ENCODE results near the gene TOP3B.

TOP3B gene

DNA sequence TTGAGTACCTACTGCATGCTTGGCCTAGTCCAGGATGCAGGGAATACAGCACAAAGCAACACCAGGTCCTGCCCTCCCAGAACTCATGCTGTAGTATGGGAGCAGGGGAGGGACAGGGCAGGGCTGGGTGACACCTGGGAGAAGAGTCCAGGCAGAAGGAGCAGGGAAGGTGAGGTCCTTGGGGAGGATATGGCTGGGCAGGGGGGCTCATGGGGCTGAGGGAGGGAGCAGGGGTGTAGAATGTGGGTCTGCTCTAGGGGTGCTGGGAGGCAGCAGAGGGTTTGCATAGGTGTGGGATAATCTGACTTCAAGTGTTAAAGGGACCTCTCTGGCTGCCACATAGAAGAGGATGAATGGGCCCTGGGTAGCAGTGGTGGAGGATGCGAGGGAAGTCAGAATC is 4.8 kb downstream of the TOP3B start:
- no peak for DNase-seq

DNA sequence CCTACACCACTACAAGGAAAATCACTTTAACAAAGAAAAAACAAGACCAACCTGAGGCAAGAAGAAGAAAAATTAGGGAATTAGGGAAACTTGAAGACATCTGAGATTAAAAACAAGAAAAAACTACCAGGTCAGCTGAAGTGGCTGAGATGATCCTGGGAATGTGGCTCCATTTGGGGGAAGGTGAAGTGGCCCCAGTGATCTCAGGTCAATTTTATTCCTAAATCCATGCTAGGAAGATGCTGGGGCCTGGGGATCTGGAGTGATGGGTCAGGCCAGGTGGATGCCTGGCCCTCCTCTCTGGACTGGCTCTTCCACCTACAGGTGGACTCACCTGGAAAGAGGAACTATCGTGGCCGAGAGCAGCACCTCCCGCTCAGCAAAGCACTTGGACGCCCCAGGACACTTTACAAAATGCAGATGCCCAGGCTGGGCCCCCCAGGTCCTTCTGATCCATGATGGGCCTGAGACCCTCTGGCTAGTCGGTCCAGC is 6.7 kb downstream of the TOP3B start:
- DNase-seq = no peak

DNA sequence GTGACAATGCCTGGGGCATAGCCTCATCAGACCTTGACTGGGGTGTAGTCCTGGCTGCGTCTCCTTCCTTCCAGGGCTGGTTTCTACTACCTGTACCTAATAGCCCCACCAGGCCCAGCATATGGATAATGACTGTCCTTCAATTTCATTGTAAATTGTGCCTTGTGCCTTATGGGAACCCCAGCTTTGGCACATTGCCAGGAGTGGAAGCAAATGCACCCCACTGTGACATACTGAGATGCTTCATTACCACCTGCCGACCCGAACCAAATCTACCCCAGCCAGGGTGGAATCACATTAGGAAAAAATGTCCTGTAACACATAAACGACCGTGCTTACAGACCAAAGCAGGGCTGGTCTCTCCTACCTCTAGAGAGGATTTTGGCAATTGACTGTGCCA is 7.3 kb downstream of the TOP3B start:
- DNase-seq = no peak

DNA sequence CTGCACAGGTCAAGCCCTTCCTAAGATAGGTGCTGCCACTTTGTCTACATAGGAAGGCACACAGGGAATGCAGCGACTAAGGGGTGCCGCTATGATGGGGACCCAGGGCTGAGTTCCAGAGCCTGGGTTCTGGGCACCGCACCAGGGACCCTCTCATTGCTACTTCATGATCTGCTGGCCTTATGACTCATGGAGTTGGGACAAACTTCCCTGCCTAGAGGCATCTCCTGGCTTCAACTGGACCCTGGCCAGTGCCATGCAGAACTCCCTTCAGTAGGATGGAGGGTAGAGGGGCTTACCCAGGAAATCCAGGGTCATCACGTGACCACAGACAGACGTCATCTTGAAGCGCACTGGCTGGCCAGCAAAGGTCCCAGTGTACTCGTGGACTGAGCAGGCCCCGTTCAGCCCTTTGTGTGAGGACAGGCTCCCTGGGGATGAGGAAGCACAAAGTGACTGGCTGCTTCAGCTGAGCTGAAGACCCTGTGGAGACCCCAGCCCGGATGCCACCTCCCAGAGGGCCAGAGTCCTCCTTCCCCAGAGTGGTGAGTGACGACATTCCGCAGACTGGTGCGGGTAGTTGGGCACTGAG is 8.4 kb downstream of the TOP3B start:
- no peak for DNase-seq

DNA sequence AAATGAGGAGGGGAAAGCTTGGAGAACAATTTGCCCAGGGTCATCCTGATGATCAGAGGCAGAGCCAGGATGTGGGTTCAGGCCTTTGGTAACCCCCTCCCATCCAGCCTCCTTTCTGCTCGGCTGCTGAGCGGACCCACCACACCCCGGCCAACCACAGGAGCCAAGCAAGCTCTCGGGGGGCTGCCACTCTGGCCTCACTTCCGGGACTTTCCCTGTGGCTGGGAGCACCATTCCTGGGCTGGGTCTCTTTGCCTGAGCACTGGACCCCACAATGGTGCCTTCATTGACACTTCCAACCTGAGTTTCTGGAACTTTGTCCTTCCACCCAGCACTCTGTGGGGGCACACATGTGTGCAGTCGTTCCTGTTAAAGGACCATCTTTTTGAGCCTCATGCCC is 9.8 kb downstream of the TOP3B start:
- no peak for DNase-seq

DNA sequence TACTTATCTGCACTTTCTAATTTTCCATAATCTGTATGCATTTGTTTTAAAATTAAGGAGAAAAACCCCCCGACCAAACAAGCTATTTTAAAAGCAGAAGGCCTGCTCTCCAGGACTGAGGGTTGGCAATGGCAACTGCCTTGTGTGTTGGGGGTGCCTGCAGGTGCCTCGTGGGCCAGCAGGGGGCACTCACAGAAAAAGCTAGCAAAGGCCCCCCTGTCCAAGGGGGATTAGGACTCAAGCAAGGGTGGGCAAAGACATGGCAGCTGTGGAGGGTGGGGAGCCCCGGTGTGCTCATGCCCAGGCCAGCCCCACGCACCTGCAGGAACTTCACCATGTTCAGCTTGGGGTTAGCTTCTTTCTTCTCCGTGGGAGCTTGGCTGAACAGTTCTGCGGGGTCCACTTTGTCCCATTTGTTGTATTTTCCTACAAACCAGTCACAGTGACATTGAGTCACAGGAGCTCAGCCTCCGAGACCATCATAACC is 10.3 kb downstream of the TOP3B start:
- DNase-seq = peak; percentile 2 to 16

DNA sequence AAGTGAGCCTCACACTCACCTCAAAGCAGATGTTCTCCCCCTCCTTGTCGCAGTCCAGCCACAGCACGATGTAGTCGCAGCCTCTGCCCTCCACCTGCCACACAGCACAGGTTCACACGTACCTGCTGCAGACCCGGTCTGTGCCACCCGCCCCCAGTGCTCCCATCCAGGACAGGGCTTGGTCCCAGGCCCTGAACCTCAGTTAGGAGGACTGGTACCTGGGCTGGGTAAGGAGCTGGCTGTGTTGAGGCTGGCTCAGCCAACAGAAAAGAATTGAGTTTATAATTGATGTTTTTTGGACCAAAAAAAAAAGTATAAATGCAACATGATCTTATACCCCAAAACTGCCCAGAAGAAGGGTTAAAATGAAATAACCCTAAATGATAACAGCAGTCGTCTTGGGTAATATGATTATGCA is 10.7 kb downstream of the TOP3B start:
- no peak for DNase-seq

DNA sequence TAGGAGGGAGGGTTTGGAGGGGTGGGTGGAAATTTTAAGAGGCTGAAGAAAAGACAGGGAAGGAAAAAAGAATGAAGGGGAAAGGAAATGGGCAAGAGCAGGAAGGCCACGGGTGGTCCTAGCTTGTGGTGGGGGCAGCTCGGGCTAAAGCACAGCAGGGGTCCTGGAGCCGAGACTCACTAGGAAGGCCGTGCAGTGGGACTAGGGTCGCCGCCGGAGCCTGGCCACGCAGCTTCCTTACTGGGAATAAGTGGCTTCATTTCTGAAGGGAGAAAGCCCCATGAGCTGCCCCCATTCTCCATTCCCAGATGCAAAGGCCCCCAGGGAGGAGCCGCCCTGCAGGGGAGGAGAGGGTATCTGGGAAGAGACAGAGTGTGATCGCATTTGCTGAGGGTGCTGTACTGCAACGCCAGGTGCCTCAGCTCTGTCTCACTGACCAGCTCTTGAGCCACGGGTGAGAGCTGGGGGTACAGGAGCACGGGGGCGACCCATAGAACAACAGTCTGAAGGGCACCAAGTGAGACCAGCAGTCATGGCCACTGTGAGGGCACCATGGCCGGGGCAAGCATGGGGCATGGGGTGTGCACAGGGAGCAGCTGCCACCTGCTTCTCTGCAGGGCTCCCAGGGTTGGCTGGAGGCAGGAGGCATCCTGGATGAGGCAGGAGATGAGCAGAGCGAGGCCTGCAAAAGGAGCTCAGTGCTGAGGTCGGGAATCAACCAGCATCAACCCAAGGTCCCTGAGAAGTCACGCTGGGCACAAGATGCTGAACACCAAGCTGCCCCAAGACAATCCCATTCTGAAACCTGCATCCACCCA is 11.6 kb downstream of the TOP3B start:
- no peak for DNase-seq

DNA sequence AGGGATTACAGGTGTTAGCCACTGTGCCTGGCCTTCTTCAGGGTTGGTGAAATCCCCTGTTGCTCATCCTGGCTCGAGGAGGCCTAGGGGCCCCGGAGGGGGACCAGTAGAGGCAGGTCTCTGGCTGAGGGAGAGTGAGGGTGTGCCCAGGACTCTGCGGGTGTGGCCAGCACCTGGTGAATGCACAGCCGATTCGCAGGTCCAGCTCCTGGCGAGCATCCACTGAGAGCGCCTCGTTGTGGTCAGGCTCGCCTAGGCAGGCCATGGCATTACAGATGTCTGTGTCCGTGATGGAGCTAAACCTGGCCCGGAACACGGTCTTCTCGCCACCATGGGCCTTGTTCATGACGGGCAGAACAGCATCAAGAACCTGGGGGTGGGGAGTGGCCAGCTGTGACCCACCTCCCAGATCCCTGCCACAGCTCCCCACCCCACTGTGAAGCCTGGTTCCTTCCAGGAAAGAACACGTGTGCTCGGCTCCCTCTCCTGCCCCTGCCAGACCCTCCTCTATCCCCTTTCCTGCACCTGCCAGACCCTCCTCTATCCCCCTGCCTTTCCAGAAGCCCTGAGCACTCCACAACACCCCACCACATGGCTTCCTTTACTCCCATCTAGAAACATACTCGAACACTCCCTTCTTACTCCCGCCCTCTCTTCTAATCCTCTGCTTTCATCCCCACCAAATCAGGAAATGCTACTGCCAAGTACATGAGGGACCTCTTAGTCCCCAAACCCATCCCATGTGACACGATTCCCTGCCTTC is 12.4 kb downstream of the TOP3B start:
- no peak for DNase-seq

DNA sequence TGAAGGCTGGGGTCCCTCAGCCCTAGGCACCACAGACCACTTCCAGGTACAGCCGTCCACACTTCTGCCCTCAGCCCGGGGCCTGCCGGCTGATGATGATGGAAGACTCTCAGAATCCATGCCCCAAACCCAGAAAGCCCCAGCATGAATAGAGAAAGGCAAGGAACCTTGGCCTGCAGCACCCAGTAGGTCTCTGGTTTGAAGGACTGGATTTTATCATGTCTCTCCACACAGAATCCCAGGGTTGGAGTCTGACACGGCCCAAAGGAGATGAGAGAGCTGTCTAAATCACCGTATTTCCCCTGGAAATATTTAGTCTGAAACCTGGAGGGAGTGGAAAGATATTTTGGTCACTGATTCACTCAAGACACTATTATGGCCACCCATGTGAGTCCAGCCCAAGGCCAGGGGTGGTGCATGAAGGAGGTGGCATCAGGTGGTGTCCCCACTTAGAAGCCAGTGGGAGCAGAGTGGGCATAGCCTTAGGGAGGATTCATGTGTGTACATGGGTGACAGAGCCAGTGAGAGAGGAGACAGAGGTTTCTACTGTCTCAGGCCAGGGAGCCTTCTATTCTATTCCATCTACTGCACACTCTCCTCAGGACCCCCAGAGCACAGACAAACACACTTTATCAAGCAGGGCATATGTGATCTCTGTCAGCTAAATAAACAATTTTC is 14.0 kb downstream of the TOP3B start:
- DNase-seq = no peak

DNA sequence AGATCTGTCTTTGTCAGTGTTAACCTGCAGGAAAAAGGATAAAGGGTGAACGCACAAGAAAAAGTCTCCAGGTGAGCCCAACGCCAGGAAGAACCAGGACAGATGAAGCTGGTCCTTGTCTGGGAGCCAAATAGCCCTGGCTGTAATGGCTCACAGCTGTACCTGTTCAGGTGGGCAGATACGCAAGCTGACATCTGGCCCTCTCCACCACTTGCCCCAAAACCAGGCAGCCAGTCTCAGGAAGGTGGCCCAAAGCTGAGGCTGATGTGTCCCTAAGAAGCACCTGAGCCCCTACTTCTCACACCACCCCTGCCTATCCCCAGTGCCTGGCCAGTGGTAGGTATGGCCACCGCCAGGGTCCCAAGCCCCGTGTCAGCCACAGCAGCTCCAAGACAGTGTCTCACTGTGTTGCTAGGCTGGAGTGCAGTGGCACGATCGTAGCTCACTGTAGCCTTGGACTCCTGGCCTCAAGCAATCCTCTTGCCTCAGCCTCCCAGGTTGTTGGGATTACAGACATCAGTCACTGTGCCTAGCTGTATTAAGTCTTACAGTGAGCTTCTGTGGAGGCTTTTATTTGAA is 14.8 kb downstream of the TOP3B start:
- no peak for DNase-seq

DNA sequence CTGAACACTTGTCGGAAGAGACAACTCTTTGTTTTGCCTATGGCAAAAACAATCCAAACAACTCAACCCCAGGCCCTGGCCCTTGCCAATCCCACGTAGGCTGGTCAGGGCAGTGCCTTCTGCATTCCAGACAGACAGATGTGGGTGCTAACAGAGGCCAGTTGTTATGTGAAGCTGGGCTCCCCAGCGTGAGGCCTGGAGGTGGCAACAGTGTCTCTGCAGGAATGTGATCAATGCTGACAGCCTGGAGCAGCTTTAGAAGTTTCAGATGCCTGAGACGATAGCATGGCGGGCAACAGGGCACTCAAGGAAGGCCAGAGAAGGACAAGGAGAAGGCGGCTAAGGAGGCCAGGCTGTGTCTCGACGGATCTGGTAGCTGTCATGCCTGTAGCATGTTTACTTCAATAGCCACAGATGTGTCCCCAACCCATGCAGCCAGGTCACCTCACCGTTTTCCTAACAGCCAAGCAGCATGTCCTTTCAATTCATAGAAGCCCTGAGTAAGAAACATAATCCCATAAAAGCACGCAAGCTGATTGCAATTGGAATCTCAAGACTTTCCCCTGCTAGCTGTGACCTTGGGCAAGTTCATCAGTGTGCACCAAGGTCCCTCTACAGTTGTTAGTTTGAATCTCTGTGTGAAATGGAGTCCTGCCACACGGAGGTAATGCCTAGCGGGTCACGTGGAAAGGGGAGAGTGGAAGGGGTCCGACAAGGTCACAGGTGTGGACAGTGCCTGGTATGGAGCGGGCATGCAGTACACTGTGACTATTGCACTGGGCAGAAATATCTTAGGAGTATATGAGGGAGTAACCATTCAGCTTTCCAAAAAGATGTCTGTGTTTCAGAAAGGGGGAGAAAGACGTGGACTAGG is 15.7 kb downstream of the TOP3B start:
- DNase-seq = no peak

DNA sequence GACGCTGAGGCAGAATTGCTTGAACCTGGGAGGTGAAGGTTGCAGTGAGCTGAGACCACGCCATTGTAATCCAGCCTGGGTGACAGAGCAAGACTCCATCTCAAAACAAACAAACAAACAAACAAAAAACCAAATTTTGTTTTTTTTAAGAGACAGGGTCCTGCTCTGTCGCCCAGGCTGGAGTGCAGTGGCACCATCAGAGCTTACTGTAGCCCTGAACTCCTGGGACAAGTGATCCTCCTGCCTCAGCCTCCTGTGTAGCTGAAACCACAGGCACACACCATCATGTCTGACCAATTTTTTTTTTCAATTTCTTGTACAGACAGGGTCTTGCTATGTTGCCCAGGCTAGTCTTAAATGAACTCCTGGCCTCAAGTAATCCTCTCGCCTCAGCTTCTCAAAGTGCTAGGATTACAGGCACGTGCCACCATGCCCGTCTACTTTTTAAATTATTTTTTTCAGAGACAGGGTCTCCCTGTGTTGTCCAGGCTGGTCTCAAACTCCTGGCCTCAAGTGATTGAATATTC is 16.8 kb downstream of the TOP3B start:
- no peak for DNase-seq

DNA sequence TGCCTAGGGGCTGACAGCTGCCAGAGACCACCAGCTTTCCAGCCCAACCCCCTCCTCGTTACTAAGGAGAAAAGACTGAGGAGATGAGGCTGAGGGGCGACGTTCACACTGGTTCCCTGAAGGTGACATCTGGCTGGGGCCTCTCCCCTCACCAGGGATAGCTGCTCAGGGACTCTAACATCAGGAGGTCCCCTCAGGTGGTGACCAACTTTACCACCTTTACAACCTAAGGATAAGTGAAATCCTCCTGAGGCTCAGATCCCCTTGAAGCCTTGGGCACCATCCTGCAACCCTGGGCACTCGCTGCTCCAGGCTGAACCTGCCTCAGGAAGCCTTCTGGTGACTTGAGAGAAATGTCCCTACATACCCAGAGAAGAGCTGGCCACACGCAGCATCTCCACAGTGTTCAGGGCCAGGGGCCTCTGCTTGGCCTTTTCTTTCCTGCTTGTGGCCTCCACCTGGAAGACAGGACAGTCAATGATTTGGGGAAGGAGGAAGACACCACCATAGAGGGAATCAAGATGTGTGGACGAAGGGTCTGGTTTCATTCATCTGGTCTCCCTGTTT is 17.6 kb downstream of the TOP3B start:
- no peak for DNase-seq

DNA sequence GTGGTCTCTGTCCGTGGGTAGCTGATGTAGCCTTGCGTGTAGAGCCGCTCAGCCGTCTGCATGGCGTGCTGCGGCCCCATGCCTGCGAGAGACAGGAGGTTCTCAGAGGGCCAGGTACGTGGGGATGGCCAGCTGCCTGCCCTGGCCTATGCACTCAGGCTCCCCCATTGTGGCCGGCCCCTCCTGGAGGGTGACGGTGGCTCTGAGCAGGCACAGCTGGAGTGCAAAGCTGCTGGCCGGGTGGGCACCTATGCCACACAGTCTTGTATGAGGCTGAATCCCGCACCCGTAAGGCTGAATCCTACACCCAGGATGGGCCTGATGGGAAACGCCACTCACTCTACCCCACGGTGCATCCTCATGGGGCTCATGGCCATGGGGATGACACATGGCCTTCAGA is 18.4 kb downstream of the TOP3B start:
- no peak for DNase-seq

DNA sequence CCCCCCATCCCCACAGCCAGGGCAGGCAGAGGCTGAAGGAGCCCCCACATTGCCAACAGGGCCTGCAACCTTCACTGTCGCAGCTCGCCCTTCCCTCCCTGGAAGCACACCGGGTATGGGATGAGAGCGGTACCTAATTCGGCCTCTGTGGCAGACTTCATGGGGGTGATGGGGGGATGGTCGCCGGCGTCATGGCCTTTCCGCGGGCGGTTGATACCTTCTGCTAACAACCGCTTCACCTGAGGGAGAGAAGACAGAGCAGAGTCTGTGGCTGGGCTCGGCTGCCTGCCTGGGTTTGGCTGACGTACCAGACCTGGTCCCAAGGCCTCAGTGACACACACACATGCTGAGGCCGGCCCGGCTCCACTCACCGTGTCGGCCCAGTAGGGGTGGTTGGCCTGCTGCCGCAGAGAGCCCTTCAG is 18.8 kb downstream of the TOP3B start:
- no peak for DNase-seq

DNA sequence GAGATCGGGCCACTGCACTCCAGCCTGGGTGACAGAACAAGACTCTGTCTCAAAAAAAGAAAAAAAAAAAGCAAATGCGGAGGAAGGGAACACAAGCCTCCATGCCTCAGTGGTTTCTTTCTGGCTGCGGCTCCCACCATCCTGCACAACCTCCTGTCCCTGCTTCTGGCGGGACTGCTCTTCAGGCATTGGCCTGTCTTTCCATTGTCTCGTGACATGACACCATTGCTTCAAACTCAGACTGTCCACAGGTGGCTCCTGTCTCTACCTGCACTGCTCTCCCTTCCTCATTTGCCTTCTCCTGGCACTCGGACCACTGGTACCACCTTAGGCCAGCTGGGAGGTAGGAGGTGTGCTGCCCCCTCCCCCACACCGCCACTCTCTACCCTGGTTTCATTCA is 19.3 kb downstream of the TOP3B start:
- DNase-seq = no peak

DNA sequence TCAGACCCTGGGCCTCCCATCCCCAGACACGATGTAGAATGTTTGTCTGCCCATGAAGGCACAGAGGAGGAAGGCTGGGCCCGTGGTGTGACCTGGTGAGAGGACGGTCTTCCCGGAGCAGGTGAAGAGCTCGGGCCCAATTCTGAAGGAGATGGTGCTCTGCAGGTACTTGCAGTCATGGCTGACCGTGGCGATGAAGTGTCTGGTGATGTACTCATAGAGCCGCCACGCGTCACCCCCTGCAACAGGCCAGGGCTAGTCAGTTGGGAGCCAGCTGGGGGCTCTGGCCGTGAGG is 20.0 kb downstream of the TOP3B start:
- no peak for DNase-seq

DNA sequence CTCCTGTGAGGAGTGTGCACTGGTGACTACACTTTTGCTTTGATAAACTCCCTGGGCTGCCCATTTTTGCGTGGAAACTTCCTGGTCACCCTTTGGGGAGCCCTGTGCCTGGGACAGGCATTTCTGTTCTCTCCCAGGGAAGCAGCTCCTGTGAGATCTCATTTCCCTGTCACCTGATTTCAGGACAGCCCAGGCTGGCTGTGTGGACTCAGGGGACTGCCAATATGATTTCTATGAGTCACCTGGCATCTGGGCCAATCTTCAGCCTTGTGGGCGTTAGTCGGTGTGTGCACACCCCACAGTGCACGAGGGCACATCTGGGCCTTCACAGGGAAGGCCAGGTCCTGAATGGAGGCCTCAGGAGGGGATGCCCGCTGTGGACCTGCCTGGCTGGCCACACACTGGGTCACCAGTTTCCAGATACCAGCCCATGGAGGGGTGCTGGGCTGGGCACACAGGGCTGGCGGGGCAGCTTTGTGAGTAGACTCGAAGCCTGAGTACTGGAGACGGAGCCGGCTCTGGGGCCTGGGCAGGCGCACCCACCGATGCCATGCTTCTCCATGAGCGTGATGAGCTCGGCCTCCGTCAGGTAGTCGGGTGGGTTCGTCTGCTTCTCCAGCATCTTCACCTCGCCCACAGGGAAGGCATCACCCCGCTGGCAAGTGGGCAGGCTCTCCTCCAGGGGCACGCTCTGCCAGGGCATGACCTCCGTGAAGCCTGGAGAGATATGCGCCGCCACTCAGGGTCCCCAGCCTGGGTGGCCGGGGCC is 20.5 kb downstream of the TOP3B start:
- DNase-seq = no peak

DNA sequence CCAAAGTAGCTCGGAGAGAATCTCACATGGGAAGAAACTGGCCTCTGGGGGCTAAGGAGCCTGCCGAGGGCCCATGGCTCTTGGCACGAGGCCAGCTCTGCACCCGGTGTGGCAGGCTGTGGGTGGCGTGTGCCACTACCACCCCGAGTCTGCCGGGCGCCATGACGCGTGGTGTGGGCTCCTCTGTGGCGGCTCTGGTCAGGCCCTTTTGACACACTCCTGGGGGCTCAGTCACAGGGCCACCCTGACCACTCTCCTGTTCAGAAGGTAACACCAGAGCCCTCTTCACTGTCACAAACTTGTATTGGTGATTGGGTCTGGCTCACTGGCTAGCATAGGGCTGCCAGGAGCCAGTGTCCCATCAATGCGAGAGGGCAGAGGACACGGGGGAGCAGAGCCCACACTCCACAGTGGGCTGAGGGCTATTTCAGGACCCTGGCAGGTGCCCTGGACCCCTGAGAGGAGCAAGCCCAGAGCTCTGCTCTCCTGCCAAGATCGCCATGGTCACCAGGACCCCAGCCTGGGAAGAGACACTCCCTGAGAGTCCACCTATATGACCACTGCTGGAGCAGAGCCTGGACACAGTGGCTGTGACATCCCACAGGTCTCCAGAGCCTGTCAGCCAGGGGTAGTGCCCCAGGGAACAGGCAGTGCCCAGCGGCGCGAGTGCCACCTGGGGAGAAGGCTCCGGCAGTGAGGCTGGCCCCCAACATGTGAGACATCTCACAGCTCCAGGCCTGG is 21.3 kb downstream of the TOP3B start:
- DNase-seq = no peak
